GM21528 (cell line): ENCODE results near the gene PTK6.
"Not testable (repeated sequence)": the region's sequence is repeated elsewhere in the genome, so short reads cannot be mapped to it uniquely, and the experiment has no call there.

Source experiments
- ATAC-seq: cut with Tn5 transposase; IDR thresholded peaks from one replicate; pipeline ENCODE4 v1.9.1; 2021; ENCODE audit warnings: mild to moderate bottlenecking, moderate library complexity; ENCODE audit not compliant: unreplicated experiment, low FRiP score

The PTK6 gene

DNA sequence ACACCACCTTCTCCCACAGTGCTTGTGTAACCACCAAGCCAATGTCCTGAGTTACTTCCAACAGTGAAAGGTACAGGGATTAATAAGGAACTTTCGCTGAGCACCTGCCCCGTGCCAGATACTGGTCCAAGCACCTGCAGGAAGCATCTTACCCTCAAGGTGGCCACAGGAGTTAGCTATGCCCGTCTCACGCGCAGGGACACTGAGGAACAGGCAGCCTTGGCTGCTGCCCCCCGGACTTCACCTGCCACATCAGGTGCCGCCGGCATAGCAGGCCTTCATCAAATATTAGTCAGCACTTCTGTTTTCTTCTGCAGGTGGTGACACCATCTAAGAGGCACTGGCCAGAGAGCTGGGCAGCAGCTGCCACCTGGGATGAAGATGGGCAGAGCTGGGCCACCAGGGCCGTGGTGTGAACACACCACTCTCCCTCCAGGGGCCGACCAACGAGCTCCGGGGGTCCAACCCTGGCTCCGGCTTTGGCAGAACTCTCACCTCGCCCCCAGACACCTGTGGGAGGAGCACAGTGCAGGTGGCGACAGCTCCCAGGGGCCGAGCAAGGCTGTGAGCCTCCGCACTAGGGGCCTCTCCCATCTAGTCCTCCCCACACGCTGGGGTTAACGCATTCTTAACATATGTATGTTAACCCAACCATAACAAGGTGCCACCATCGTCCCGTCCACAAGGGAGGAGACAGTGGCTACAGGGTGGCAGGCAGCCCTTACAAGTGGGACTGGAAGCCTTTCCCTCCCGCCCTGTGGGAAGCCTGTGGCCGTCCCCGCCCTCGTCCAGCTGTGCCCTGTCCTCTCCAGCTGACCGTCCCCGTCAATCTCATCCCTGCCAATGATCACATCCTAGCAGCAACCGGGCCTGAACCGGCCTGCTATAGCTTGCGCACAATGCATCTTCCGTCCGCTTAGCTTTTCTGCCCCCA lies 19.5 kb downstream of the PTK6 start:
- ATAC-seq: no peak

DNA sequence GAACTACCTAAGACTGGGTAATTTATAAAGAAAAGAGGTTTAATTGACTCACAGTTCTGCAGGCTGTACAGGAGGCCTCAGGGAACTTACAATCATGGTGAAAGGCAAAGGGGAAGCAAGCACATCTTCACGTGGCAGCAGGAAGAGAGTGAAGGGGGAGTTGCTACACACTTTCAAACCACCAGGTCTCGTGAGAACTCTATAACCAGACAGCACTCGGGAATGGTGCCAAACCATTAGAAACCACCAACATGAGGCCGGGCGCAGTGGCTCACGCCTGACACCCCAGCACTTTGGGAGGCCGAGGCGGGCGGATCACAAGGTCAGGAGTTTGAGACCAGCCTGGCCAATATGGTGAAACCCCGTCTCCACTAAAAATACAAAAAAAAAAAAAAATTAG lies 22.7 kb downstream of the PTK6 start:
- not testable (repeated sequence) for ATAC-seq

- no peak for ATAC-seq
These were observed 24.0 kb downstream of the PTK6 start for GRCh38 chr20:63513207-63513606.

- ATAC-seq: no peak
These were observed 28.1 kb downstream of the PTK6 start for GRCh38 chr20:63509088-63509564.

DNA sequence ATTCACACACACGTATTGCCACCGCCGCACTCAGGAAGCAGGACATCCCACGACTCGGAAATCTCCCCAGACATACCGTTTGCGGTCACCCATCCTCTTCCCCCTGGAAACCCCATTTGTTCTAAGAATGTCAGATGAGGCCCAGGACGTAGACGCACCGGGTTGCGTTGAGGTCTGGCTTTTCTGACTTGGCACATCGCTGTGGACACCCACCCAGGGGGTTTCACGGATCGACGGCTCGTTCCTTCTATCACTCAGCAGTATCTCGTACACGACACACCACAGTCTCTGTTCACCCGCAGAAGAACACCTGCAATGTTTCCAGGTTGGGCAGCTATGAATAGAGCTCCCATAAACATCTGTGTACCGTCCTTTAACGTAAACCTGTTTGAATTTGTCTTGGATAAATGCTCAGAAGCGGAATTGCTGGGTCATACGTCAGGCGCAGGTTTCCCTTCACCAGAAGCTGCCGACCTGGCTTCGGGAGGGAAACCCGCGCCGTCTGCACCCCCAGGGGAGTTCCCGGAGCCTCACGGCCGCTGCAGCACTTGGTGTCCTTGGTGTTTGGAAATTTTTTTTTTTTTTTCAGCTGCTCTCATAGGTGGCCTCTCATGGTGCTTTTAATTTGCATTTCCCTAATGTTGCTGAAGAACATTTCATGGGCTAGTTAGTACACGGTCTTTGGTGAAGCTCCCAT lies 29.0 kb downstream of the PTK6 start:
- no peak for ATAC-seq

DNA sequence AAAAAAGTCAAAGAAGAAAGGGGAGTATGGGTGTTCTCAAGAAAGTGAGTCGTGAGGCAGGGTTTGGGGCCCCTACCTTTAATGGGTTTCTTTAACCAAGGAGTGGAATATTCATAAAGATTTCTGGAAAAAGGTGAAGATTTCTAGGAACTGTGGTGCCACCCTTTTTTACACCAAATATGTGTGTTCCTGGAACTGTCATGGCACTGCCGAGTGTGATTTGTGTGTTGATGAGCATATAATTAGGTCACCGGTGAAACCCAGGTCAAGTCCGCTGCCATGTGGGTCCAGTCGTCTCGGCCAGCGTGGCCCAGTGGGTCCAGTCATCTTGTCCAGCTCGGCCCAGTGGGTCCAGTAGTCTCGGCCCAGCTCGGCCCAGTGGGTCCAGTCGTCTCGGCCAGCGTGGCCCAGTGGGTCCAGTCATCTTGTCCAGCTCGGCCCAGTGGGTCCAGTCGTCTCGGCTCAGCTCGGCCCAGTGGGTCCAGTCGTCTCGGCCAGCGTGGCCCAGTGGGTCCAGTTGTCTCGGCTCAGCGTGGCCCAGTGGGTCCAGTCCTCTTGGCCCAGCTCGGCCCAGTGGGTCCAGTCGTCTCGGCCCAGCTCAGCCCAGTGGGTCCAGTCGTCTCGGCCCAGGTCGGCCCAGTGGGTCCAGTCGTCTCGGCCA lies 30.0 kb downstream of the PTK6 start:
- no peak for ATAC-seq

- ATAC-seq: no peak
These were observed 31.5 kb downstream of the PTK6 start for GRCh38 chr20:63505723-63506122.

DNA sequence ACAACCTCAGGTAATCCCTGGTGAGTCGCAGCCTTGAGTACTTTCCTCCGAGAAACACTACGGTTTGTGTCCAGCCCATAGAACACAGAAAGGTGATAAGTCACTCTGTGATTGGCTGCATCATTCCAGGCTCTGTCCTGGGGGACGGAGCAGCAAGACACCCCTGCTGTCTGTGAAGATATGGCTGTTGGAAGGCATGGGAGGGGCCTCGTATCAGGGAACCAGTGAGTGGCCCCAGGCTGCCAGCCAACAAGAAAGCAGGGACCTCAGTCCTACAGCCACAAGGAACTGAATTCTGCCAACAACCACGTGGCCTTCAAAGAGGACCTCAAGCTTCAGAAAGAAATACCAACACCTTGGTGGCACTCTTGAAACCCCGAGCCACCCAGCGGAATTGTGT lies 31.9 kb downstream of the PTK6 start:
- ATAC-seq: no peak

DNA sequence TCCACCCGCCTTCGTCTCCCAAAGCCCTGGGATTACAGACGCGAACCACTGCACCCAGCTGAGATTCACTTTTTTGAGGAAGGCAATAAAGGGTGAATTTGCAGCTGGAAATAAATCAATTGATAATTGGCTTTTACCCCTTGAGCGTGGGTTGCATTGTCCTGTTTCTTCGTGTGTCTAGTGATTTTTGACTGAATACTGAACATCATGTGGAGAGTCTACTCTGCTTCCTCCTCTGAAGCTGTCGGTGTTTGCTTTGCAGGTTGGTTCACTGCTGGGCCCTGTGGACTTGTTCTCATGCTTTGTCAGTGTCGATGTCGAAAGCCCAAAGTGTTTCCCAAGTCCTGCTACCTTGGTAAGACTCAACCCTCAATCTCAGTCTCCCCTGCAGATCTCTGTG lies 32.5 kb downstream of the PTK6 start:
- ATAC-seq: no peak

DNA sequence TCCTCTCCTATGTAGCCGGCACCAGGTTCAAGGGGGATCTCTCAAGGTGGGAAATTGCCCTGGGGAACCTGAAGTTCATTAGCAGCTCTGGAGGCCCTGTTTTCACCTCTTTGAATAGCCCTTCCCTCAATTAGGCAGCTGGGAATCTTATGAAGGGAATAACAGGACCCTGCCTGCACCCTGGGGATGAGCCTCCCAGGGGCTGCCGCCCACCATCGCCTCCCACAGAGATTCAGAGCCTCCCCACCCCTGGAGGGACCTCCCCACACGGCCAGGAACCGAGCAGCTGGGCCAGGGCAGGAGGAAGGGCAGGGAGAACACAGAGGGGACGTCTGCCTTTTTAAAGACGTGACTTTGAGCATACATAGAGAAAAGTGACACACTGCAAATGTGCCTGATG lies 33.7 kb downstream of the PTK6 start:
- ATAC-seq: no peak

- ATAC-seq: no peak
These were observed 34.5 kb downstream of the PTK6 start for GRCh38 chr20:63502671-63503172.

DNA sequence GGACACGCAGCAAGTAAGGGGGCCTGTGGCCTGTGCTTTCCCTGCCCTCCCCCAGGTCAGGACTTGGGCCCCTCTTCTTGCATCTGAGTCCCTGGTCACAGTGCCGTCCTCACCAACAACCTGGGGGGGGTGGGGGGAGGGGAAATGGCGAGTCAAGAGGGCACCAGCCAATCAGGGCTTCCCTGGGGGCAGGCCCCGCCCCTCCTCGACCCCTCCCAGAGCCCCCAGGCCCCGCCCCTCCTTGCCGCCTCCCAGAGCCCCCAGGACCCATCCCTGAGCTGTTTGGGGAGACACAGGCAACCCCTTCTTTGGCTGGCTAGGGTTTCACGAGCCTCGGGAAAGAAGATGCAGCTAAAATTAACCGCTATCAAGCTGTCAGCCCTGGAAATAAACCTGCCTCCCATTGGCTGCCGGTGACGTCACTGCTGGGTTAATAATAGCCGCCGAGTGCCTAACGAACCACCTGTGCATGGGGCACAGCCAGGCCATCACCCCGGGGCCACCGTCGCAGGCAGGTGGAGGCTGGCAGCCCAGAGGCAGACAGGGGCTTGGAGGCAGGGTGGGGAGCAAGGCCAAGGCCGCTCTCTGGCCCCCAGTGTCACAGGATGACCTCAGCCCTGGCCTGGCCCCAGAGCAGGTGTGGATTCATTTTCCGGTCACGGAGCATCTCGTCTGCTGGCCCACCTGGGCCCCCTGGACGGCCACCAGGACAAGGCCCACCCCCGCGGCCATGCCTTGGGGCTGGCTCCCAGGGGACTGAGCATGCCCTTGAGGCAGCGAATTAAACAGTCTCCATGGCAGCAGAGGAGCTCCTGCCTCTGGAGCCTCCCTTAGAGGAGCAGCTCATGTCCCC lies 35.1 kb downstream of the PTK6 start:
- no peak for ATAC-seq

- ATAC-seq: no peak
These were observed 36.0 kb downstream of the PTK6 start for GRCh38 chr20:63500902-63501817.

- no peak for ATAC-seq
These were observed 36.9 kb downstream of the PTK6 start for GRCh38 chr20:63500151-63500901.

DNA sequence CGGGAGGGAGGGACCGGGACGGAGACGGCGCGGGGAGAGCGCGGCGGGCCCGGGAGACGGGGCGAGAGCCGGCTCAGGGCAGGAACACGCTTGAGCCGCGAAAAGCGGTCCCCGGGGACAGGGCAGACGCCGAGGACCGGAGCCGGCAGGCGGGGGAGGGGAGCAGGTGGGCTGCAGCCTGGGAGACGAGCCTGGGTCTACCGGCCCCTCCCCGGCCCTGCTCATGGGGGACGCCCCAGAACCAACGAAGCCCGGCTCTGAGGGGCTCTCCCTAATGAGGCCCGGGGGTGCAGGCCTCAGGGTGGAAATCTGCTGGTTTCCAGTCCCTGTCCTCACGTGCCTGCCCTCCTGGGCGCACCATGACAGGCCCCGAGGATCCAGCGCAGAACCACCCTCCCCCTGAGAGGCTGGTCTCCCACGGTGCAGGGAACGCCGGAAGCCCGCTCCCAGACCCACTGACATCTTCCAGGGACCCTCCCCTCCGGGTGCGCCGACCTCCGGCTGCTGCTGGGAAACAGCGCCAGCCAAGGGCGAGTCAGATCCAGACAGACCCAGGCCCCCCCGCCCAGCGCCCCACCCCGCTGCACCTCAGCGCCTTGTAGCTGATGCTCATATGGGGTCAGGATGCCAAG lies 37.7 kb downstream of the PTK6 start:
- no peak for ATAC-seq

DNA sequence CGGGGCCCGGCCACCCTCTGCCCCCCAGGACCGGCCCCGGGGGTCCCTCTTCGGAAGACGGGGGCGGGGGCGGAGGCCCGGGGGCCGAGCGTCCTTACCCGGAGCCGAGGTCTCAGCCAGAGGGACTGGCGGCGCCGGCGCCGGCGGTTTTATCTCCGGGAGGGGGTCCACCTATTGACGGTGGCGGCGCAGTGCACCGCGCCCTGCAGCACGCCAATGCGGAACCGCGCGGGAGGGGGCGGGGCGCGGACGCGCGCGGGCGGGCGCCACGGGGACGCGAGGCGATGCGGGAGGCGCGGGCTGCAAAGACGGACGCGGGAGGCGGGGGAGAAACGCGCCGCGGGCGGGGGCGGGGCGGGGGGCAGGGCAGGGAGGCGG lies 38.2 kb downstream of the PTK6 start, which contains the start of gene EEF1A2:
TSS of gene EEF1A2 (minus strand) at position 124 of the 378 bp plus-strand sequence. CDS start 1,320 bp downstream, outside the sequence.
- ATAC-seq: no peak
